H9 (cell line): Measurements from ENCODE around the gene PLAAT3. TPM values are rescaled to one million over a fixed set of nuclear protein-coding genes. Genes with fewer than 3 reads are reported as not detected.

Experiments
- DNase-seq: peaks from one replicate; pipeline ENCODE4 v3.0.0-alpha.2; 2017
- H2AFZ ChIP-seq: one replicate; pipeline ENCODE4 v1.6.1; 2013; ENCODE audit warnings: mild to moderate bottlenecking, low read length, control low read depth, moderate library complexity
- H2AK5ac ChIP-seq: 2 replicates; pipeline ENCODE4 v1.6.1; 2013; ENCODE audit warnings: low read length, control low read depth, mixed read lengths; ENCODE audit not compliant: insufficient read length
- H2BK120ac ChIP-seq: one replicate; pipeline ENCODE4 v1.6.1; 2013; ENCODE audit warnings: low read depth, mild to moderate bottlenecking, low read length, control low read depth, inconsistent platforms; ENCODE audit not compliant: poor library complexity, severe bottlenecking
- H2BK12ac ChIP-seq: 2 replicates; pipeline ENCODE4 v1.6.1; 2013; ENCODE audit warnings: low read length, control low read depth, mixed read lengths, low read depth; ENCODE audit not compliant: insufficient read length
- H2BK15ac ChIP-seq: 2 replicates; pipeline ENCODE4 v1.6.1; 2013; ENCODE audit warnings: low read depth, low read length, control low read depth
- H2BK20ac ChIP-seq: one replicate; pipeline ENCODE4 v1.6.1; 2013; ENCODE audit warnings: low read depth, mild to moderate bottlenecking, low read length, control low read depth, inconsistent platforms; ENCODE audit not compliant: poor library complexity, severe bottlenecking
- H2BK5ac ChIP-seq: 2 replicates; pipeline ENCODE4 v1.6.1; 2013; ENCODE audit warnings: low read length, control low read depth, mixed read lengths; ENCODE audit not compliant: insufficient read length
- H3K14ac ChIP-seq: 2 replicates; pipeline ENCODE4 v1.6.1; 2013; ENCODE audit warnings: low read length, control low read depth; ENCODE audit not compliant: insufficient read depth
- H3K18ac ChIP-seq: 2 replicates; pipeline ENCODE4 v1.6.1; 2013; ENCODE audit warnings: low read depth, mild to moderate bottlenecking, mixed read lengths, low read length, control low read depth; ENCODE audit not compliant: insufficient read length
- H3K23ac ChIP-seq: 2 replicates; pipeline ENCODE4 v1.6.1; 2013; ENCODE audit warnings: low read length, control low read depth, mixed read lengths, low read depth; ENCODE audit not compliant: insufficient read length
- H3K23me2 ChIP-seq: 2 replicates; pipeline ENCODE4 v1.6.1; 2013; ENCODE audit warnings: low read depth, mild to moderate bottlenecking, mixed read lengths, low read length, control low read depth; ENCODE audit not compliant: insufficient read length, poor library complexity, severe bottlenecking
- H3K27ac ChIP-seq: 2 replicates; pipeline ENCODE4 v1.5.1; 2013; ENCODE audit warnings: low read length, control low read depth, mixed read lengths, low read depth; ENCODE audit not compliant: insufficient read length
- H3K27me3 ChIP-seq: 2 replicates; pipeline ENCODE4 v1.6.1; 2013; ENCODE audit warnings: low read length, control low read depth, inconsistent platforms; ENCODE audit not compliant: insufficient read depth
- H3K4ac ChIP-seq: 2 replicates; pipeline ENCODE4 v1.6.1; 2013; ENCODE audit warnings: low read depth, mild to moderate bottlenecking, control low read depth, inconsistent platforms, low read length, moderate library complexity
- H3K4me1 ChIP-seq: 2 replicates; pipeline ENCODE4 v1.6.1; 2013; ENCODE audit warnings: low read length, control low read depth, inconsistent platforms; ENCODE audit not compliant: insufficient read depth
- H3K4me2 ChIP-seq: 2 replicates; pipeline ENCODE4 v1.6.1; 2013; ENCODE audit warnings: low read length, control low read depth, mixed read lengths; ENCODE audit not compliant: insufficient read length, insufficient read depth
- H3K56ac ChIP-seq: 2 replicates; pipeline ENCODE4 v1.6.1; 2013; ENCODE audit warnings: low read depth, mild to moderate bottlenecking, mixed read lengths, low read length, control low read depth; ENCODE audit not compliant: insufficient read length
- H3K79me1 ChIP-seq: 2 replicates; pipeline ENCODE4 v1.6.1; 2013; ENCODE audit warnings: low read depth, mild to moderate bottlenecking, moderate library complexity, low read length, control low read depth, inconsistent platforms; ENCODE audit not compliant: insufficient read depth, poor library complexity, severe bottlenecking
- H3K79me2 ChIP-seq: 2 replicates; pipeline ENCODE4 v1.6.1; 2013; ENCODE audit warnings: low read length, control low read depth, inconsistent platforms; ENCODE audit not compliant: insufficient read depth
- H3K9ac ChIP-seq: 2 replicates; pipeline ENCODE4 v1.6.1; 2013; ENCODE audit warnings: low read length, control low read depth, mixed read lengths; ENCODE audit not compliant: insufficient read length; ENCODE audit errors: extremely low read depth
- H3K9me3 ChIP-seq: one replicate; pipeline ENCODE4 v1.6.1; 2013; ENCODE audit warnings: low read depth, low read length, inconsistent platforms; ENCODE audit not compliant: control insufficient read depth
- H3T11ph ChIP-seq: one replicate; pipeline ENCODE4 v1.6.1; 2013; ENCODE audit warnings: mild to moderate bottlenecking, low read length, control low read depth, inconsistent platforms
- H4K20me1 ChIP-seq: one replicate; pipeline ENCODE4 v1.6.1; 2013; ENCODE audit not compliant: control insufficient read depth, insufficient read length, insufficient read depth
- H4K5ac ChIP-seq: 2 replicates; pipeline ENCODE4 v1.6.1; 2013; ENCODE audit warnings: low read depth, mild to moderate bottlenecking, mixed read lengths, low read length, control low read depth; ENCODE audit not compliant: insufficient read length
- H4K8ac ChIP-seq: replicated peaks from 2 replicates; pipeline ENCODE4 v1.6.1; 2013; ENCODE audit warnings: low read length, control low read depth, mixed read lengths, low read depth; ENCODE audit not compliant: insufficient read length
- H4K91ac ChIP-seq: 2 replicates; pipeline ENCODE4 v1.6.1; 2013; ENCODE audit warnings: low read depth, mild to moderate bottlenecking, moderate library complexity, mixed read lengths, low read length, control low read depth; ENCODE audit not compliant: insufficient read length
- H3K27ac Mint-ChIP-seq, 3 experiments: 2 replicates in 2 of 3; 3 replicates in 1 of 3; pipeline ENCODE4 v1.8.0; 2020 to 2021; ENCODE audit warnings: mixed read lengths in 3 of 3, mild to moderate bottlenecking in 1 of 3, moderate library complexity in 1 of 3
- H3K27me3 Mint-ChIP-seq: 2 replicates; pipeline ENCODE4 v1.8.0; 2021; ENCODE audit warnings: low read depth, mild to moderate bottlenecking, moderate library complexity, mixed read lengths
- H3K36me3 Mint-ChIP-seq, 3 experiments: 2 replicates in 2 of 3; 3 replicates in 1 of 3; pipeline ENCODE4 v1.8.0; 2020 to 2021; ENCODE audit warnings: low read depth in 3 of 3, mixed read lengths in 3 of 3; ENCODE audit not compliant: insufficient read depth in 1 of 3
- H3K4me1 Mint-ChIP-seq, 2 experiments: 2 replicates each; pipeline ENCODE4 v1.8.0; 2020; ENCODE audit warnings: mixed read lengths in 2 of 2
- H3K4me3 Mint-ChIP-seq, 2 experiments: 2 replicates in 1 of 2; 3 replicates in 1 of 2; pipeline ENCODE4 v1.8.0; 2020 to 2021; ENCODE audit warnings: mild to moderate bottlenecking in 2 of 2, mixed read lengths in 2 of 2, moderate library complexity in 1 of 2
- H3K9me3 Mint-ChIP-seq, 2 experiments: 2 replicates in 1 of 2; 3 replicates in 1 of 2; pipeline ENCODE4 v1.8.0; 2020; ENCODE audit warnings: mild to moderate bottlenecking in 2 of 2, mixed read lengths in 2 of 2, moderate library complexity in 1 of 2
- CTCF ChIP-seq: fragments of 200-600 bp; sonication (generic); conservative IDR thresholded peaks from 3 replicates; pipeline ENCODE4 v1.8.0; 2021; ENCODE audit warnings: antibody characterized with exemption, mild to moderate bottlenecking
- WGBS: extraction: QIAGEN DNeasy Blood & Tissue Kit; methylation state at CpG from one replicate; pipeline ENCODE4 v1.1.7; 2013; ENCODE audit warnings: missing lambda C conversion rate, low lambda C conversion rate, mixed read lengths; ENCODE audit not compliant: insufficient read length; ENCODE audit errors: extremely low coverage; 5-methylcytosine and 5-hydroxymethylcytosine counted together
- total RNA-seq: library from RNA; stranded (reverse); gene quantifications from 2 replicates; pipeline ENCODE4 v1.2.1, GENCODE V29; 2021

Gene PLAAT3
- total RNA-seq, 1 experiment from 2014 or later: 188 TPM

GRCh38 chr11:63549411-63549810 is 64.8 kb downstream of the PLAAT3 start:
- H3K4me2 ChIP-seq: no peak overlapping the region
- no peaks in the 10 kb centered on the region for H3K79me1 ChIP-seq
- no peak overlapping the region for H3T11ph ChIP-seq
- no peak overlapping the region for H2AK5ac ChIP-seq
- Mint-ChIP-seq H3K27me3 (no peaks in the 10 kb centered on the region; the same call in none of the 2 replicates), H3K27ac (no peak overlapping the region), H3K4me1 (peaks cover 20 to 23% of the 10 kb centered on the region in 2 experiments), H3K36me3 (peaks cover 0 to 6% (median 0%) of the 10 kb centered on the region in 3 experiments; a peak in 4 of 7 replicates), H3K4me3 (no peak overlapping the region), H3K9me3 (peaks cover 3 to 9% of the 10 kb centered on the region in 2 experiments; a peak in 2 of 5 replicates)
- no peak overlapping the region for H2BK5ac ChIP-seq
- H3K14ac ChIP-seq: no peak overlapping the region
- no peak overlapping the region for H2BK15ac ChIP-seq
- H3K23me2 ChIP-seq: no peaks in the 10 kb centered on the region
- no peak overlapping the region for H3K9ac ChIP-seq
- no peak overlapping the region for H3K23ac ChIP-seq
- H3K9me3 ChIP-seq: no peaks in the 10 kb centered on the region
- H4K5ac ChIP-seq: no peak overlapping the region
- H3K27ac ChIP-seq: no peak overlapping the region
- H3K27me3 ChIP-seq: no peaks in the 10 kb centered on the region
- no peak overlapping the region for H2AFZ ChIP-seq
- no peak overlapping the region for H3K56ac ChIP-seq
- no peaks in the 10 kb centered on the region for H3K4me1 ChIP-seq
- no CpG with 5 or more reads among the region's 4 CpGs for WGBS
- no peaks in the 10 kb centered on the region for H3K79me2 ChIP-seq
- DNase-seq: no peak
- H2BK120ac ChIP-seq: no peak overlapping the region
- H4K91ac ChIP-seq: no peak overlapping the region
- H3K18ac ChIP-seq: no peak overlapping the region
- no peak overlapping the region for H3K4ac ChIP-seq
- no peak overlapping the region for H2BK12ac ChIP-seq
- H2BK20ac ChIP-seq: no peak overlapping the region
- no peak for TF ChIP-seq CTCF
- no peak overlapping the region for H4K8ac ChIP-seq
- no peaks in the 10 kb centered on the region for H4K20me1 ChIP-seq
